Stimulated activated CD4-positive, alpha-beta T cell treated with anti-CD3 and anti-CD28 coated beads, Interleukin-2, amount 100 ng/mL, for 4 hours (primary cell): ENCODE results near the gene INPP4A.

Experiments used
- DNase-seq: peaks from one replicate; pipeline ENCODE4 v3.0.0-alpha.2; 2020; ENCODE audit warnings: low read depth

Gene INPP4A

DNA sequence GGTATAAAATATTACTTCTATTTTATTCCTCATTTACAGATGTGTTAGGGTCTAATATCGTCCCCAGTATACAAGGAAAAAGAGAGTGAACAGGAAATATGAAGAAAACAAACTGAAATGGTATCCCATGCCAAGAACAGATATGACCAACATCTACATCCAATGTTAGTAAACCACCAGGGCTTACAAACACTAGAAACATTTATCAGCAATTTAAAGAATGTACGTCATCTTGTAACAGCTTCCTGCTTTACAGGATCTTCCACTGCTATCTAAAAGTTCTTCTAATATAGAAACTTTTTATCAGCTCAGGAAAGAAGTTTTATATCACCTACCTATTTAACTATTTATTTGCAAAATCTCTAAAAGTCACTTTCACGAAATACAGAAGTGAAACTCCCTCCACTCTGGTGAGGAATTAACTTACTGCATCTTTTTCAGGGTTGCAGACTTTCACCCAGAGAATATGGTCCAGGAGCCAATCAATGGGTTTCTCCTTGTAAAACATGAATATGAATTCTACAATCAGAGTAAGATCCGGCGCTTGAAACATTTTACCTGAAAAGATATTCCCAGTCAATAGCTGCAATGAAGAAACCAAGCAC, 198.9 kb downstream of the INPP4A start:
- DNase-seq, result no peak
